Activated CD4-positive, CD25-positive, alpha-beta regulatory T cell treated with anti-CD3 and anti-CD28 coated beads, Interleukin-2, amount 50 U/mL, for 16 hours (primary cell): ENCODE measurements around the gene NTPCR.
"Not testable (repeated sequence)": the region's sequence is repeated elsewhere in the genome, so short reads cannot be mapped to it uniquely, and the experiment has no call there.

ENCODE experiments used
- DNase-seq: peaks from one replicate; pipeline ENCODE4 v3.0.0-alpha.2; 2020; ENCODE audit warnings: low read depth, low spot score

The NTPCR gene

GRCh38 chr1:232950197-232951176 is at the start of gene NTPCR:
Gene NTPCR, plus strand, starts transcription at chr1:232950611. Its CDS starts 100 bp downstream, at chr1:232950711.
- peak; percentile 93 for DNase-seq

- DNase-seq, result no peak
Observed at GRCh38 chr1:232900818-232901217, 49.6 kb upstream of the NTPCR start.

- no peak for DNase-seq
Observed at GRCh38 chr1:232901255-232901654, 49.2 kb upstream of the NTPCR start.

GRCh38 chr1:232902774-232903350 is 47.5 kb upstream of the NTPCR start:
- no peak for DNase-seq

GRCh38 chr1:232904131-232904530 is 46.3 kb upstream of the NTPCR start:
- no peak for DNase-seq

- no peak for DNase-seq
Observed at GRCh38 chr1:232904566-232904965, 45.8 kb upstream of the NTPCR start.

- no peak for DNase-seq
Observed at GRCh38 chr1:232905331-232906034, 44.9 kb upstream of the NTPCR start.

- DNase-seq, result no peak
Observed at GRCh38 chr1:232906441-232906840, 44.0 kb upstream of the NTPCR start.

GRCh38 chr1:232908831-232909230 is 41.6 kb upstream of the NTPCR start:
- no peak for DNase-seq

- no peak for DNase-seq
Observed at GRCh38 chr1:232909752-232910151, 40.7 kb upstream of the NTPCR start.

- no peak for DNase-seq
Observed at GRCh38 chr1:232911027-232911599, 39.3 kb upstream of the NTPCR start.

GRCh38 chr1:232912845-232913580 is 37.4 kb upstream of the NTPCR start:
- DNase-seq, result no peak

GRCh38 chr1:232914271-232914670 is 36.1 kb upstream of the NTPCR start:
- DNase-seq, result not testable (repeated sequence)

GRCh38 chr1:232915212-232915611 is 35.2 kb upstream of the NTPCR start:
- DNase-seq, result no peak

- DNase-seq, result no peak
Observed at GRCh38 chr1:232917053-232917452, 33.4 kb upstream of the NTPCR start.

GRCh38 chr1:232921381-232921780 is 29.0 kb upstream of the NTPCR start:
- DNase-seq, result no peak

GRCh38 chr1:232922485-232922884 is 27.9 kb upstream of the NTPCR start:
- DNase-seq, result no peak

- DNase-seq, result peak; percentile 11
Observed at GRCh38 chr1:232923739-232924386, 26.5 kb upstream of the NTPCR start.

- DNase-seq, result no peak
Observed at GRCh38 chr1:232924874-232925273, 25.5 kb upstream of the NTPCR start.

GRCh38 chr1:232925421-232926220 is 24.8 kb upstream of the NTPCR start:
- no peak for DNase-seq
